PFSK-1 (cell line): ENCODE measurements around the gene RAD1.

ENCODE experiments used
- FOXP2 ChIP-seq: optimal IDR thresholded peaks from 2 replicates; pipeline ENCODE3; 2011; ENCODE audit warnings: borderline replicate concordance, control low read depth, inconsistent platforms; ENCODE audit not compliant: insufficient read depth; ENCODE audit errors: extremely low read length, extremely low read depth
- POLR2AphosphoS5 ChIP-seq: IDR thresholded peaks from 2 replicates; pipeline ENCODE4 v1.6.1; 2012; ENCODE audit warnings: low read depth, mild to moderate bottlenecking, control low read depth, low read length, moderate library complexity
- SIN3A ChIP-seq: IDR thresholded peaks from 2 replicates; pipeline ENCODE4 v1.6.1; 2012; ENCODE audit warnings: mild to moderate bottlenecking, low read length, moderate library complexity, borderline replicate concordance; ENCODE audit not compliant: insufficient read depth
- TAF1 ChIP-seq: IDR thresholded peaks from 2 replicates; pipeline ENCODE4 v1.6.1; 2012; ENCODE audit warnings: low read length, control low read depth, borderline replicate concordance; ENCODE audit not compliant: insufficient read depth
- TF ChIP-seq, protein P1 (sequence below), 2 experiments: IDR thresholded peaks; 2 replicates each; pipeline versions ENCODE4 v1.6.1 to v1.8.0; 2011 to 2012; ENCODE audit warnings: low read depth in 2 of 2, low read length in 2 of 2, control low read depth in 1 of 2, inconsistent platforms in 1 of 2, mild to moderate bottlenecking in 1 of 2, moderate library complexity in 1 of 2; ENCODE audit not compliant: insufficient read depth in 1 of 2

DNA sequence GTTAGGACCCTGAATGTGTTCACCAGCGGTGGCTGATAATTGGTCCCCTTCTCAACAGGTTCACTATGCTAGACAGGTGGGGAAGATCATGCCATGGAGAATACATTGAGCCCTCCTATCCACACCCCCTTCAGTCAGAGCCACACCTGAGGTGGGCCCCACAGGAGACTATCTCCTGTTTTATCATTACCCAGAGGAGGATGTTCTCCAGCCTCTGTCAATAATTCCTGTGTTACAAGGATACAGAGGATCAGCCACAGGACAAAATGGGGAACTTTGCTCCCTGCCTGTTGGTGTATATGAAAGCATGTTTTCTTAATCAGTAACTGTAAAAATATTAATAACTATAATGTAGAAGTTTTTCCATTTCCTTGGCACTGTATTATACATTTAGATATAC, 25.9 kb downstream of the RAD1 start:
- no peak for TF ChIP-seq TAF1
- TF ChIP-seq POLR2AphosphoS5 = no peak
- TF ChIP-seq SIN3A = no peak
- TF ChIP-seq, protein P1, sequence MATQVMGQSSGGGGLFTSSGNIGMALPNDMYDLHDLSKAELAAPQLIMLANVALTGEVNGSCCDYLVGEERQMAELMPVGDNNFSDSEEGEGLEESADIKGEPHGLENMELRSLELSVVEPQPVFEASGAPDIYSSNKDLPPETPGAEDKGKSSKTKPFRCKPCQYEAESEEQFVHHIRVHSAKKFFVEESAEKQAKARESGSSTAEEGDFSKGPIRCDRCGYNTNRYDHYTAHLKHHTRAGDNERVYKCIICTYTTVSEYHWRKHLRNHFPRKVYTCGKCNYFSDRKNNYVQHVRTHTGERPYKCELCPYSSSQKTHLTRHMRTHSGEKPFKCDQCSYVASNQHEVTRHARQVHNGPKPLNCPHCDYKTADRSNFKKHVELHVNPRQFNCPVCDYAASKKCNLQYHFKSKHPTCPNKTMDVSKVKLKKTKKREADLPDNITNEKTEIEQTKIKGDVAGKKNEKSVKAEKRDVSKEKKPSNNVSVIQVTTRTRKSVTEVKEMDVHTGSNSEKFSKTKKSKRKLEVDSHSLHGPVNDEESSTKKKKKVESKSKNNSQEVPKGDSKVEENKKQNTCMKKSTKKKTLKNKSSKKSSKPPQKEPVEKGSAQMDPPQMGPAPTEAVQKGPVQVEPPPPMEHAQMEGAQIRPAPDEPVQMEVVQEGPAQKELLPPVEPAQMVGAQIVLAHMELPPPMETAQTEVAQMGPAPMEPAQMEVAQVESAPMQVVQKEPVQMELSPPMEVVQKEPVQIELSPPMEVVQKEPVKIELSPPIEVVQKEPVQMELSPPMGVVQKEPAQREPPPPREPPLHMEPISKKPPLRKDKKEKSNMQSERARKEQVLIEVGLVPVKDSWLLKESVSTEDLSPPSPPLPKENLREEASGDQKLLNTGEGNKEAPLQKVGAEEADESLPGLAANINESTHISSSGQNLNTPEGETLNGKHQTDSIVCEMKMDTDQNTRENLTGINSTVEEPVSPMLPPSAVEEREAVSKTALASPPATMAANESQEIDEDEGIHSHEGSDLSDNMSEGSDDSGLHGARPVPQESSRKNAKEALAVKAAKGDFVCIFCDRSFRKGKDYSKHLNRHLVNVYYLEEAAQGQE (IDR thresholded peaks at IDR 0.05; ENCODE audit: insufficient read depth in 1 of 2, low read depth in 2 of 2, low read length in 2 of 2) = no peak
- no peak for TF ChIP-seq FOXP2
